Gastrocnemius medialis (tissue), 4 donors: ENCODE data around the gene PDGFRB. TPM values are rescaled to one million over a fixed set of nuclear protein-coding genes. Genes with fewer than 3 reads are reported as not detected.

Experiments
- ATAC-seq, 2 donors: fragments of 150-250 bp; one replicate each; pipeline ENCODE4 v1.9.1; 2016
- DNase-seq, 2 donors: peaks; one replicate each; pipeline ENCODE4 v3.0.0-alpha.2; 2019
- H3K27ac ChIP-seq, 4 donors: fragments of 200-600 bp; sonication (generic); 1 replicate in 1 of 4; 2 replicates in 3 of 4; pipeline ENCODE4 v1.5.1; 2016 to 2018; ENCODE audit warnings: mild to moderate bottlenecking in 2 of 4, moderate library complexity in 1 of 4
- H3K27me3 ChIP-seq, 3 donors: fragments of 200-600 bp; sonication (generic) in 2 of 3; 1 replicate in 1 of 3; 2 replicates in 2 of 3; pipeline versions ENCODE4 v1.5.1 to v1.6.0; 2016 to 2019; ENCODE audit warnings: mild to moderate bottlenecking in 1 of 3, moderate library complexity in 1 of 3
- H3K36me3 ChIP-seq, 2 donors: fragments of 200-600 bp; sonication (generic) in 1 of 2; one replicate each; pipeline ENCODE4 v1.5.1; 2017 to 2018
- H3K4me1 ChIP-seq, 2 donors: fragments of 200-600 bp; sonication (generic) in 1 of 2; one replicate each; pipeline ENCODE4 v1.5.1; 2016 to 2017; ENCODE audit warnings: mild to moderate bottlenecking in 2 of 2
- H3K4me3 ChIP-seq, 4 donors: fragments of 200-600 bp; sonication (generic) in 3 of 4; 1 replicate in 1 of 4; 2 replicates in 3 of 4; pipeline ENCODE4 v1.5.1; 2016 to 2019; ENCODE audit warnings: mild to moderate bottlenecking in 2 of 4
- H3K9me3 ChIP-seq, 3 donors: fragments of 200-600 bp; sonication (generic) in 2 of 3; 1 replicate in 1 of 3; 2 replicates in 2 of 3; pipeline ENCODE4 v1.5.1; 2016 to 2019
- CTCF ChIP-seq, 5 experiments: fragments of 450-650 bp in 3 of 5; fragments of 200-600 bp in 2 of 5; sonication (generic) in 2 of 5; IDR thresholded peaks in 4 of 5; conservative IDR thresholded peaks in 1 of 5; 1 replicate in 4 of 5; 2 replicates in 1 of 5; pipeline ENCODE4 v1.5.1; 2016 to 2019; ENCODE audit warnings: antibody characterized with exemption in 5 of 5, mild to moderate bottlenecking in 3 of 5, moderate library complexity in 3 of 5
- POLR2A ChIP-seq, 2 donors: fragments of 450-650 bp; IDR thresholded peaks; one replicate each; pipeline ENCODE4 v1.6.1; 2017; ENCODE audit warnings: antibody characterized with exemption in 2 of 2, mild to moderate bottlenecking in 2 of 2, moderate library complexity in 2 of 2
- in situ Hi-C, 4 donors: fragments of 200-750 bp; cut with MboI; loops; one replicate each; pipeline versions ENCODE4 v1.15.0 to v1.8.0; 2017; ENCODE audit warnings: low sequenced_read_pairs in 4 of 4
- intact Hi-C: fragments of 100-400 bp; cut with DNase I; formaldehyde crosslinking; loops from one replicate; pipeline ENCODE4 v1.15.1; 2023; ENCODE audit warnings: low total_unique reads
- total RNA-seq, 4 donors: library from RNA; depleted of rRNA; stranded (reverse); fragments of >200 nt; gene quantifications; one replicate each; pipeline versions ENCODE4 v1.1.0 to v1.2.3, GENCODE V29; 2016

Gene PDGFRB
- total RNA-seq, 4 donors from 2014 or later = 27.9 to 58.4 (median 52.5) TPM

- Histone ChIP-seq H3K9me3 (no peaks in the 10 kb centered on the region), H3K36me3 (no peaks in the 10 kb centered on the region), H3K4me3 (no peak overlapping the region), H3K4me1 (peaks cover 7 to 15% of the 10 kb centered on the region in 2 donors), H3K27ac (peak overlapping the region; percentile 35 to 58 (median 49)), H3K27me3 (peaks cover 0 to 4% (median 0%) of the 10 kb centered on the region in 3 donors)
- intact Hi-C loops = no loop called here
- TF ChIP-seq POLR2A (IDR thresholded peaks at IDR 0.05) (no peak), CTCF (IDR thresholded peaks at IDR 0.05 in 4 of 5, conservative IDR thresholded peaks at IDR 0.05 in 1 of 5) (no peak)
- peak; percentile 65 to 77 for DNase-seq
- in situ Hi-C loops = no loop called here
- ATAC-seq = peak; percentile 95 to 98
These were observed 32.6 kb upstream of the PDGFRB start for GRCh38 chr5:150188146-150188842.

GRCh38 chr5:150186897-150187296 is 31.3 kb upstream of the PDGFRB start:
- Histone ChIP-seq H3K27me3 (peaks cover 0 to 4% (median 0%) of the 10 kb centered on the region in 3 donors), H3K4me3 (no peak overlapping the region), H3K4me1 (peaks cover 7 to 15% of the 10 kb centered on the region in 2 donors), H3K27ac (no peak overlapping the region), H3K9me3 (no peaks in the 10 kb centered on the region), H3K36me3 (no peaks in the 10 kb centered on the region)
- TF ChIP-seq CTCF (IDR thresholded peaks at IDR 0.05 in 4 of 5, conservative IDR thresholded peaks at IDR 0.05 in 1 of 5) = no peak
- TF ChIP-seq POLR2A (IDR thresholded peaks at IDR 0.05) = no peak
- intact Hi-C loops (no loop called here), in situ Hi-C loops (no loop called here)
- DNase-seq = no peak
- no peak for ATAC-seq

- DNase-seq (no peak), ATAC-seq (no peak)
- in situ Hi-C loops = no loop called here
- H3K27me3 ChIP-seq = peaks cover 0 to 4% (median 0%) of the 10 kb centered on the region in 3 donors
- TF ChIP-seq POLR2A (IDR thresholded peaks at IDR 0.05) (no peak), CTCF (IDR thresholded peaks at IDR 0.05 in 4 of 5, conservative IDR thresholded peaks at IDR 0.05 in 1 of 5) (no peak)
- H3K9me3 ChIP-seq = no peaks in the 10 kb centered on the region
- intact Hi-C loops = no loop called here
- H3K36me3 ChIP-seq = no peaks in the 10 kb centered on the region
- H3K4me1 ChIP-seq = peaks cover 12 to 21% of the 10 kb centered on the region in 2 donors
- H3K27ac ChIP-seq = no peak overlapping the region
- H3K4me3 ChIP-seq = no peak overlapping the region
These were observed 30.5 kb upstream of the PDGFRB start for GRCh38 chr5:150186137-150186536.

GRCh38 chr5:150184990-150185912 is 29.6 kb upstream of the PDGFRB start:
- no peak for ATAC-seq
- H3K27ac ChIP-seq = no peak overlapping the region

More at GRCh38 chr5:150184990-150185912, 29.6 kb upstream of the PDGFRB start:
- intact Hi-C loops = no loop called here
- no peaks in the 10 kb centered on the region for H3K9me3 ChIP-seq
- H3K4me1 ChIP-seq = peaks cover 20 to 29% of the 10 kb centered on the region in 2 donors
- DNase-seq = no peak
- H3K36me3 ChIP-seq = no peaks in the 10 kb centered on the region
- in situ Hi-C loops = no loop called here
- TF ChIP-seq POLR2A (IDR thresholded peaks at IDR 0.05) (no peak), CTCF (IDR thresholded peaks at IDR 0.05 in 4 of 5, conservative IDR thresholded peaks at IDR 0.05 in 1 of 5) (no peak)
- peaks cover 0 to 4% (median 0%) of the 10 kb centered on the region in 3 donors for H3K27me3 ChIP-seq
- H3K4me3 ChIP-seq = no peak overlapping the region
